C4-2B (cell line): Measurements from ENCODE around the gene LRATD1.

Source experiments
- ZFX ChIP-seq: fragments of 450-650 bp; IDR thresholded peaks from 2 replicates; pipeline ENCODE4 v1.6.1; 2017
- TF ChIP-seq, protein P1 (sequence below): fragments of 450-650 bp; conservative IDR thresholded peaks from 2 replicates; pipeline ENCODE4 v1.5.1; 2017; ENCODE audit warnings: mild to moderate bottlenecking

DNA sequence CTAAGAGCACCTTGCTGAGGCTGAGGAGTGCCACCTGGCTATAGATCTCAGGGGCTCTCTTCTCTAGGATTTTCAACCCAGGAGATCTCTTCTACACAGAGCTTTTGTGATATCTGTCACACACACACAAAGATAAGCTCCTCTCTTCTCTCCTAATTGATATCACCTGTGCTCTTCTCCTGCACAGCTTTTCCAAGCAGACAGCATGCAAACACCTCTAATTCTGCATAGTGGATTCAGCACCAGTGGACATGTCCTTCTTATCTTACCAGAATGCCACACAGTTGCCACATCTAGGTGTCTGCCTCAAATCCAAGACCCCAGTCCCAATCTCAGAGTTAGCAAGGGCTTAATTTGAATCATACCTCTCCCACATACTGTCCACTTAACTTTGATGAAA, 43.9 kb downstream of the LRATD1 start:
- TF ChIP-seq, protein P1, sequence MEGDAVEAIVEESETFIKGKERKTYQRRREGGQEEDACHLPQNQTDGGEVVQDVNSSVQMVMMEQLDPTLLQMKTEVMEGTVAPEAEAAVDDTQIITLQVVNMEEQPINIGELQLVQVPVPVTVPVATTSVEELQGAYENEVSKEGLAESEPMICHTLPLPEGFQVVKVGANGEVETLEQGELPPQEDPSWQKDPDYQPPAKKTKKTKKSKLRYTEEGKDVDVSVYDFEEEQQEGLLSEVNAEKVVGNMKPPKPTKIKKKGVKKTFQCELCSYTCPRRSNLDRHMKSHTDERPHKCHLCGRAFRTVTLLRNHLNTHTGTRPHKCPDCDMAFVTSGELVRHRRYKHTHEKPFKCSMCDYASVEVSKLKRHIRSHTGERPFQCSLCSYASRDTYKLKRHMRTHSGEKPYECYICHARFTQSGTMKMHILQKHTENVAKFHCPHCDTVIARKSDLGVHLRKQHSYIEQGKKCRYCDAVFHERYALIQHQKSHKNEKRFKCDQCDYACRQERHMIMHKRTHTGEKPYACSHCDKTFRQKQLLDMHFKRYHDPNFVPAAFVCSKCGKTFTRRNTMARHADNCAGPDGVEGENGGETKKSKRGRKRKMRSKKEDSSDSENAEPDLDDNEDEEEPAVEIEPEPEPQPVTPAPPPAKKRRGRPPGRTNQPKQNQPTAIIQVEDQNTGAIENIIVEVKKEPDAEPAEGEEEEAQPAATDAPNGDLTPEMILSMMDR = no peak
- TF ChIP-seq ZFX = no peak
